GM21367 (cell line): ENCODE data around the gene BRMS1.
"Not testable (repeated sequence)": the region's sequence is repeated elsewhere in the genome, so short reads cannot be mapped to it uniquely, and the experiment has no call there.

Experiments
- ATAC-seq: cut with Tn5 transposase; IDR thresholded peaks from one replicate; pipeline ENCODE4 v1.9.1; 2021; ENCODE audit not compliant: unreplicated experiment

BRMS1 gene

GRCh38 chr11:66344550-66345315, at the start of gene BRMS1:
Gene BRMS1 (minus strand): TSS chr11:66345104. CDS start chr11:66342234, 2,870 bp downstream.
- peak; percentile 56 for ATAC-seq

- ATAC-seq, result no peak
Observed at GRCh38 chr11:66393954-66394353, 49.0 kb upstream of the BRMS1 start.

GRCh38 chr11:66391322-66391721, 46.4 kb upstream of the BRMS1 start:
- ATAC-seq, result no peak

- no peak for ATAC-seq
Observed at GRCh38 chr11:66388780-66389386, 44.0 kb upstream of the BRMS1 start.

GRCh38 chr11:66386171-66387069, 41.5 kb upstream of the BRMS1 start:
- no peak for ATAC-seq

GRCh38 chr11:66384316-66384715, 39.4 kb upstream of the BRMS1 start:
- not testable (repeated sequence) for ATAC-seq

GRCh38 chr11:66380264-66380663, 35.4 kb upstream of the BRMS1 start:
- not testable (repeated sequence) for ATAC-seq

- ATAC-seq, result not testable (repeated sequence)
Observed at GRCh38 chr11:66373690-66374287, 28.9 kb upstream of the BRMS1 start.

- ATAC-seq, result no peak
Observed at GRCh38 chr11:66373265-66373664, 28.4 kb upstream of the BRMS1 start.

- peak; percentile 39 for ATAC-seq
Observed at GRCh38 chr11:66371627-66372415, 26.9 kb upstream of the BRMS1 start, which contains the start of gene SLC29A2. Gene SLC29A2 (minus strand): TSS chr11:66371760. CDS start chr11:66371591, 169 bp downstream.

GRCh38 chr11:66369073-66369894, 24.4 kb upstream of the BRMS1 start:
- ATAC-seq, result no peak

- no peak for ATAC-seq
Observed at GRCh38 chr11:66368484-66368883, 23.6 kb upstream of the BRMS1 start.

- no peak for ATAC-seq
Observed at GRCh38 chr11:66367561-66368312, 22.8 kb upstream of the BRMS1 start.

GRCh38 chr11:66366844-66367477, 22.1 kb upstream of the BRMS1 start:
- ATAC-seq, result no peak

- ATAC-seq, result no peak
Observed at GRCh38 chr11:66365711-66366619, 21.1 kb upstream of the BRMS1 start.

- ATAC-seq, result no peak
Observed at GRCh38 chr11:66365166-66365565, 20.3 kb upstream of the BRMS1 start.
